H1 (cell line): Measurements from ENCODE around the gene SEL1L2. TPM values are rescaled to one million over a fixed set of nuclear protein-coding genes. Genes with fewer than 3 reads are reported as not detected.

Experiments used
- CTCF ChIA-PET: fragments of 300-600 bp; sonication (Branson Sonifier 250); formaldehyde crosslinking; loops from one replicate; lab custom pipeline; 2021; ENCODE audit not compliant: partially characterized antibody; lab: Charles Lee
- POLR2A ChIA-PET: fragments of 300-600 bp; sonication (Branson Sonifier 250); formaldehyde crosslinking; loops from one replicate; lab custom pipeline; 2021; ENCODE audit warnings: inconsistent platforms; ENCODE audit not compliant: partially characterized antibody; lab: Charles Lee
- DNase-seq, 2 experiments: peaks; one replicate each; pipeline versions ENCODE4 v3.0.0 to v3.0.0-alpha.2; 2010 to 2022; ENCODE audit warnings: low spot score in 2 of 2, low read depth in 1 of 2, mixed read lengths in 1 of 2
- FAIRE-seq: peaks from 2 replicates; lab custom pipeline; 2011; peaks lifted over from hg19 to GRCh38; lab: Jason Lieb, UNC
- H2AFZ ChIP-seq: 2 replicates; pipeline ENCODE4 v1.8.1; 2012; ENCODE audit warnings: low read length, inconsistent platforms
- H2AK5ac ChIP-seq: 2 replicates; pipeline ENCODE4 v1.6.1; 2013; ENCODE audit warnings: low read depth, low read length
- H2BK120ac ChIP-seq: replicated peaks from 2 replicates; pipeline ENCODE3; 2013; ENCODE audit warnings: low read depth, low read length, inconsistent platforms
- H2BK12ac ChIP-seq: 2 replicates; pipeline ENCODE4 v1.6.1; 2013; ENCODE audit warnings: low read depth, low read length
- H2BK15ac ChIP-seq: 2 replicates; pipeline ENCODE4 v1.6.1; 2013; ENCODE audit warnings: low read length
- H2BK20ac ChIP-seq: 2 replicates; pipeline ENCODE4 v1.6.1; 2013; ENCODE audit warnings: low read length
- H2BK5ac ChIP-seq: 2 replicates; pipeline ENCODE4 v1.6.1; 2013; ENCODE audit warnings: low read depth, low read length
- H3K14ac ChIP-seq: 2 replicates; pipeline ENCODE4 v1.6.1; 2013; ENCODE audit warnings: inconsistent platforms; ENCODE audit not compliant: insufficient read length
- H3K18ac ChIP-seq: 2 replicates; pipeline ENCODE4 v1.6.1; 2013; ENCODE audit warnings: low read length; ENCODE audit errors: extremely low read depth
- H3K23ac ChIP-seq: 2 replicates; pipeline ENCODE4 v1.6.1; 2013; ENCODE audit warnings: inconsistent platforms; ENCODE audit not compliant: insufficient read length
- H3K23me2 ChIP-seq: 2 replicates; pipeline ENCODE4 v1.6.1; 2013; ENCODE audit warnings: low read depth, low read length
- H3K27ac ChIP-seq: 2 replicates; pipeline ENCODE4 v1.6.1; 2011; ENCODE audit warnings: low read depth, low read length, inconsistent platforms
- H3K27me3 ChIP-seq, 4 experiments: replicated peaks in 1 of 4; 1 replicate in 1 of 4; 2 replicates in 3 of 4; pipeline versions ENCODE4 v1.6.1 to v1.8.1; 2011 to 2013; ENCODE audit warnings: low read length in 3 of 4, mild to moderate bottlenecking in 3 of 4, inconsistent platforms in 2 of 4, mixed read lengths in 2 of 4, moderate library complexity in 1 of 4; ENCODE audit not compliant: control insufficient read depth in 3 of 4, insufficient read depth in 3 of 4; ENCODE audit errors: extremely low read depth in 1 of 4
- H3K36me3 ChIP-seq, 4 experiments: 2 replicates each; pipeline versions ENCODE4 v1.6.1 to v1.8.1; 2011 to 2013; ENCODE audit warnings: mild to moderate bottlenecking in 4 of 4, low read length in 3 of 4, moderate library complexity in 2 of 4, control low read depth in 1 of 4, inconsistent platforms in 1 of 4; ENCODE audit not compliant: insufficient read depth in 4 of 4, control insufficient read depth in 2 of 4
- H3K4ac ChIP-seq: replicated peaks from 2 replicates; pipeline ENCODE3; 2013; ENCODE audit warnings: low read length, low read depth, mixed read lengths, inconsistent platforms; ENCODE audit not compliant: insufficient read length
- H3K4me1 ChIP-seq, 4 experiments: replicated peaks in 1 of 4; 1 replicate in 1 of 4; 2 replicates in 3 of 4; pipeline versions ENCODE4 v1.6.1 to v1.8.1; 2011 to 2013; ENCODE audit warnings: low read length in 3 of 4, inconsistent platforms in 2 of 4, mixed read lengths in 1 of 4; ENCODE audit not compliant: insufficient read depth in 4 of 4, control insufficient read depth in 3 of 4
- H3K4me2 ChIP-seq, 2 experiments: 2 replicates each; pipeline versions ENCODE4 v1.6.1 to v1.8.1; 2011 to 2013; ENCODE audit warnings: low read depth in 2 of 2, low read length in 2 of 2, control low read depth in 1 of 2, inconsistent platforms in 1 of 2, mild to moderate bottlenecking in 1 of 2; ENCODE audit not compliant: insufficient read depth in 1 of 2
- H3K4me3 ChIP-seq, 4 experiments: fragments of 200-600, 300-600 bp in 1 of 4; sonication (generic), shearing (Covaris generic), sonication (Bioruptor Twin) in 1 of 4; 2 replicates each; pipeline versions ENCODE4 v1.5.1 to v1.8.1; 2011 to 2016; ENCODE audit warnings: low read length in 4 of 4, low read depth in 3 of 4, control low read depth in 2 of 4, inconsistent platforms in 2 of 4, mild to moderate bottlenecking in 2 of 4, mixed read lengths in 1 of 4, moderate library complexity in 1 of 4; ENCODE audit not compliant: insufficient read depth in 2 of 4; ENCODE audit errors: extremely low read depth in 1 of 4
- H3K56ac ChIP-seq: replicated peaks from 2 replicates; pipeline ENCODE3; 2013; ENCODE audit warnings: low read depth, mild to moderate bottlenecking, mixed read lengths, low read length, inconsistent platforms; ENCODE audit not compliant: insufficient read length
- H3K79me1 ChIP-seq: 2 replicates; pipeline ENCODE4 v1.6.1; 2013; ENCODE audit warnings: low read depth, low read length, control low read depth
- H3K79me2 ChIP-seq, 2 experiments: 2 replicates each; pipeline versions ENCODE4 v1.6.1 to v1.8.1; 2012 to 2013; ENCODE audit warnings: low read length in 2 of 2, mild to moderate bottlenecking in 2 of 2, inconsistent platforms in 1 of 2; ENCODE audit not compliant: insufficient read depth in 2 of 2, control insufficient read depth in 1 of 2
- H3K9ac ChIP-seq, 4 experiments: replicated peaks in 1 of 4; 1 replicate in 1 of 4; 2 replicates in 3 of 4; pipeline versions ENCODE4 v1.6.1 to v1.8.1; 2011 to 2013; ENCODE audit warnings: low read depth in 3 of 4, low read length in 3 of 4, control low read depth in 2 of 4, mild to moderate bottlenecking in 2 of 4, moderate library complexity in 2 of 4, inconsistent platforms in 1 of 4; ENCODE audit errors: extremely low read depth in 1 of 4
- H3K9me3 ChIP-seq, 2 experiments: 2 replicates each; pipeline versions ENCODE4 v1.6.1 to v1.8.1; 2012 to 2013; ENCODE audit warnings: mild to moderate bottlenecking in 2 of 2, moderate library complexity in 2 of 2, control low read depth in 1 of 2, inconsistent platforms in 1 of 2, low read depth in 1 of 2, low read length in 1 of 2, mixed read lengths in 1 of 2; ENCODE audit not compliant: insufficient read depth in 2 of 2
- H4K20me1 ChIP-seq, 2 experiments: replicated peaks in 1 of 2; 2 replicates each; pipeline versions ENCODE3 to v1.8.1; 2011 to 2013; ENCODE audit warnings: inconsistent platforms in 2 of 2, low read length in 2 of 2, mild to moderate bottlenecking in 1 of 2; ENCODE audit not compliant: insufficient read depth in 2 of 2, control insufficient read depth in 1 of 2
- H4K5ac ChIP-seq: 2 replicates; pipeline ENCODE4 v1.6.1; 2013; ENCODE audit warnings: low read length, low read depth, mixed read lengths, inconsistent platforms; ENCODE audit not compliant: insufficient read length
- H4K8ac ChIP-seq: 2 replicates; pipeline ENCODE4 v1.8.0; 2013; ENCODE audit warnings: mild to moderate bottlenecking, moderate library complexity, low read length, inconsistent platforms; ENCODE audit not compliant: insufficient read depth; ENCODE audit errors: extremely low read depth
- H4K91ac ChIP-seq: replicated peaks from 2 replicates; pipeline ENCODE3; 2013; ENCODE audit warnings: low read length, mixed read lengths, inconsistent platforms; ENCODE audit not compliant: insufficient read length
- HDAC6 ChIP-seq: IDR thresholded peaks from one replicate; pipeline ENCODE4 v1.7.1; 2012; ENCODE audit warnings: low read depth, mild to moderate bottlenecking, inconsistent platforms, low read length, moderate library complexity
- SAP30 ChIP-seq: fragments of 300-600 bp; sonication (generic); IDR thresholded peaks from 2 replicates; pipeline ENCODE4 v1.7.1; 2012; ENCODE audit warnings: low read length, moderate library complexity, mild to moderate bottlenecking, inconsistent platforms; ENCODE audit not compliant: insufficient read depth, insufficient replicate concordance
- SP4 ChIP-seq: IDR thresholded peaks from 2 replicates; pipeline ENCODE4 v1.6.1; 2012; ENCODE audit warnings: low read length, inconsistent platforms
- TAF1 ChIP-seq: IDR thresholded peaks from 2 replicates; pipeline ENCODE4 v1.6.1; 2011; ENCODE audit warnings: mild to moderate bottlenecking, low read depth, low read length
- YY1 ChIP-seq: IDR thresholded peaks from 2 replicates; pipeline ENCODE4 v1.6.1; 2011; ENCODE audit warnings: low read depth, mild to moderate bottlenecking, low read length
- WGBS, 2 experiments: shearing (Covaris generic) in 1 of 2; methylation state at CpG; one replicate each; pipeline versions ENCODE4 v1.1.6 to v1.1.7; 2013 to 2015; ENCODE audit warnings: low lambda C conversion rate in 2 of 2, mixed read lengths in 2 of 2, inconsistent platforms in 1 of 2, low coverage in 1 of 2, missing lambda C conversion rate in 1 of 2; ENCODE audit not compliant: insufficient replicate concordance in 2 of 2, insufficient coverage in 1 of 2, insufficient read length in 1 of 2; ENCODE audit errors: extremely low coverage in 1 of 2, missing lambda C conversion rate in 1 of 2; 5-methylcytosine and 5-hydroxymethylcytosine counted together
- polyA plus RNA-seq, 7 experiments: library from polyadenylated mRNA; depleted of rRNA in 3 of 7; stranded (reverse) in 5 of 7; unstranded in 2 of 7; fragments of >200 nt in 5 of 7; fragments of 200-250 nt in 2 of 7; gene quantifications; 1 replicate in 5 of 7; 2 replicates in 1 of 7; 4 replicates in 1 of 7; pipeline versions ENCODE4 v1.2.1 to v1.2.3, GENCODE V29; 2011 to 2013; ENCODE audit warnings: missing spikeins in 2 of 7, mixed read lengths in 2 of 7
- total RNA-seq: library from RNA; stranded (reverse); fragmentation: NEBNext Ultra II Directional; extraction: Animal tissue kit (Norgen Biotek cat#: 25700); gene quantifications from 2 replicates; pipeline ENCODE4 v1.2.1, GENCODE V29; 2021
- TF ChIP-seq, protein P1 (sequence below): IDR thresholded peaks from 2 replicates; pipeline ENCODE4 v1.6.1; 2012; ENCODE audit warnings: inconsistent platforms
- TF ChIP-seq, protein P2 (sequence below): IDR thresholded peaks from 2 replicates; pipeline ENCODE4 v1.6.1; 2012; ENCODE audit warnings: inconsistent platforms

SEL1L2 gene
- total and polyA plus RNA-seq, 2 of the 8 experiments (the other 6 are each of a cell fraction or from before 2014, with no cell fraction given) = not detected

DNA sequence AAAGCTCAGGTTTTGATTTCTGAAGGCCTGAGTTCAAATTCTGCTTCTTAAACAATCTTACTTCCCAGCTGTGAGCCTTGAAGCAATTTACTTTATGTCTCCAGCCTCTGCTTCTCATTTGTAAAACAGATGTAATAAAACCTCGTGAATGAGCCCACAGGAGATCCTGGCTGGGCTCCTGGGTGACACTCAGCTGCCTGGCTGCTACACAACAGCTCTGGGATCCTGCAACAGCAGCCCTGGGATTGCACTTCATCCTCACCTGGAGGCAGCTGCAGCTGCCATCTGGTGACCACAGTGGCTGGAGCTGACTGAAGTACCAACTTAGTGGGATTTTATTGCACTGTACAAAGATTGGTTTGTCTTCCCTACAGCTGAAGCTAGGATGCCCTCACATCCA is 107.0 kb downstream of the SEL1L2 start:
- Histone ChIP-seq H3K56ac (no peak overlapping the region), H3K27me3 (no peaks in the 10 kb centered on the region), H3K4me1 (no peaks in the 10 kb centered on the region), H3K4me3 (no peak overlapping the region), H3K9me3 (no peaks in the 10 kb centered on the region), H3K23me2 (no peaks in the 10 kb centered on the region; the same call in 1 of the 2 replicates), H2AK5ac (no peak overlapping the region), H3K27ac (no peak overlapping the region), H3K4me2 (no peak overlapping the region), H3K79me1 (no peaks in the 10 kb centered on the region), H4K8ac (no peak overlapping the region), H3K79me2 (no peaks in the 10 kb centered on the region), H2AFZ (no peak overlapping the region), H3K9ac (no peak overlapping the region), H2BK20ac (no peak overlapping the region), H3K23ac (no peak overlapping the region), H4K5ac (no peak overlapping the region), H2BK120ac (no peak overlapping the region), H2BK5ac (no peak overlapping the region), H3K14ac (no peak overlapping the region), H2BK15ac (no peak overlapping the region), H3K4ac (no peak overlapping the region), H3K18ac (no peak overlapping the region), H4K20me1 (no peaks in the 10 kb centered on the region), H2BK12ac (no peak overlapping the region), H3K36me3 (no peaks in the 10 kb centered on the region), H4K91ac (no peak overlapping the region)
- 73% methylated on average over 1 of the region's 1 CpG; no CpG with 5 or more reads in 1 of the 2 experiments for WGBS, 2 experiments
- TF ChIP-seq, protein P1, sequence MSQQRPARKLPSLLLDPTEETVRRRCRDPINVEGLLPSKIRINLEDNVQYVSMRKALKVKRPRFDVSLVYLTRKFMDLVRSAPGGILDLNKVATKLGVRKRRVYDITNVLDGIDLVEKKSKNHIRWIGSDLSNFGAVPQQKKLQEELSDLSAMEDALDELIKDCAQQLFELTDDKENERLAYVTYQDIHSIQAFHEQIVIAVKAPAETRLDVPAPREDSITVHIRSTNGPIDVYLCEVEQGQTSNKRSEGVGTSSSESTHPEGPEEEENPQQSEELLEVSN = no peak
- TF ChIP-seq, protein P2, sequence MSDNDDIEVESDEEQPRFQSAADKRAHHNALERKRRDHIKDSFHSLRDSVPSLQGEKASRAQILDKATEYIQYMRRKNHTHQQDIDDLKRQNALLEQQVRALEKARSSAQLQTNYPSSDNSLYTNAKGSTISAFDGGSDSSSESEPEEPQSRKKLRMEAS = no peak
- TF ChIP-seq SAP30 (no peak), HDAC6 (no peak), YY1 (no peak), SP4 (no peak), TAF1 (no peak)
- DNase-seq (no peak), FAIRE-seq (no peak)
- ChIA-PET POLR2A (interaction anchor here (1.2 kb wide), 1 partner anchor 8 kb away, joined by 3 read pairs; no protein-coding TSS in a partner anchor), CTCF (interaction anchor here (0.6 to 2.7 kb wide), 7 partner anchors 11 to 333 kb away, joined by 3 to 8 read pairs (median 3); no protein-coding TSS in a partner anchor)
